GM18517 (cell line): ENCODE data around the gene SUCLG2.

Experiments
- ATAC-seq: cut with Tn5 transposase; IDR thresholded peaks from one replicate; pipeline ENCODE4 v1.9.1; 2021; ENCODE audit warnings: mild to moderate bottlenecking, moderate library complexity; ENCODE audit not compliant: unreplicated experiment

Gene SUCLG2, protein sequence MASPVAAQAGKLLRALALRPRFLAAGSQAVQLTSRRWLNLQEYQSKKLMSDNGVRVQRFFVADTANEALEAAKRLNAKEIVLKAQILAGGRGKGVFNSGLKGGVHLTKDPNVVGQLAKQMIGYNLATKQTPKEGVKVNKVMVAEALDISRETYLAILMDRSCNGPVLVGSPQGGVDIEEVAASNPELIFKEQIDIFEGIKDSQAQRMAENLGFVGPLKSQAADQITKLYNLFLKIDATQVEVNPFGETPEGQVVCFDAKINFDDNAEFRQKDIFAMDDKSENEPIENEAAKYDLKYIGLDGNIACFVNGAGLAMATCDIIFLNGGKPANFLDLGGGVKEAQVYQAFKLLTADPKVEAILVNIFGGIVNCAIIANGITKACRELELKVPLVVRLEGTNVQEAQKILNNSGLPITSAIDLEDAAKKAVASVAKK

DNA sequence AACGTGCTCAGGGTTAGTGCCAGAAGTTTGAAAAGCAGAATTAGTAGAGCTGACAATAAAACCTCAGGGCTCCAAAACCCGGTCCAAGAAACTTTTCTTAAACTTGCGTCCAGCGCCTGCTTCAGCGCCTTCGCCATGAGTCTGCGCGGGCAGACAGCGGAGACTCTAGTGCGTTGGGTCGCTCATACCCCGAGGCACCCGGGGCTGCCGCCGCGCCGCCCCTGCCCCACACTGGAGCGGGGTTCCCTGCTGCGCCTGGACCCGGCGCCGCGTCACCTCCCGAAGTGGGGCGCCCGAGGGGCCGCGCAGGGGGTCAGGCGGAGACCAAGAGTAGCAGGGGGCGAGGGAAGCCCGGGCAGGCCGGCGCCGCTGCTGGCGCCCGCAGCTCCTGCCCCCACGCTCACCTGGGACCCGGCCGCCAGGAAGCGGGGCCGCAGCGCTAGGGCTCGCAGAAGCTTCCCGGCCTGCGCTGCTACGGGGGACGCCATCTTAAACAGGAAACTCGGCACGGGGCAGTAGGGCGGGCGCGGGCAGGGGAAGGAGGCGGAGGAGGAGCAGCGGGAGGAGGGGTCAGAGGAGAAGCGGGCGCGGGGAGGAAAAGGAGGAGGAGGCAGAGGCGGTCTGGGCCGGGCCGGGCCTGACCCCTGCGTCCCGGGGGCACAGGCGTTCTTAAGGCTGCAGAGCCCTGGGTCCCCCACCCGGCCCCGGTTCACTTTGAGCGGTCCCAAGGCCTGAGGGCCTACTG, at the start of gene SUCLG2:
Gene SUCLG2 (minus strand): TSS at position 514 of the 745 bp plus-strand sequence. CDS start 26 bp downstream, at position 488.
- ATAC-seq, result peak; percentile 68

DNA sequence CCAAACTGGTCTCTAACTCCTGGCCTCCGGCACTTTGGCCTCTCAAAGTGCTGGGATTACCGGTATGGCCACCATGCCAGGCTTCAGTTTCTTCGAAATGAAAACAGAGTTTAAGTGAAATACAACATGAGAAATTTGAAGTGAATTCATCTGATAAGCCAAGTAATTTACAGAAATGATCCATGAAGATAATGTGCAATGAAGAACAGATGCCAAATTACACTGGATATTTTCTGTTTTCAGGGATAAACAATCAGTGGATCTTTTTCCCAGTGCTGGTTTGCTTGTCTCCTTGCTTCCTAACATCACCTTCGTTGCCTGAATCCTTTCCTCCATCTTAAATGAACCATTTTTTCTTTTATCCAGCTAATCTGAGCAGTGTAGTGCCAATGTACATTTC, 46.2 kb upstream of the SUCLG2 start:
- ATAC-seq, result no peak

DNA sequence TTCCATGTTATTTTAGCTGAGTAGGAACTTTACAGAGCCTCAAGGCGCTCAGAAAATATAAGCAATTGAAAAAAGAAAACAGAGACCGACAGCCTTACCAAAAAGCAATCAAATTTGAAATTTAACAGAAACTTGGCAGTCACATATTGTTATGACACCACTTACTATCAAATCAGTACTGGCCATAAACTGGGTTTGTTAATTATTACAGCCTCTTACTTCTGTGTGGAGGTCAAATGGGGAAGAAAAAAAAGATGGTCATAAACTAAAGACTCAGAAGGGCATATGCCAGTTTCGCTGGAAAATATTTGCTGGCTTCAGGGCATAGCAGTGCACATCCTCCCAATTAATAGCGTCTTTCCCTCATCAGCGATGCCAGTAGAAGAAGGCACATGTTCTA, 45.5 kb upstream of the SUCLG2 start:
- ATAC-seq, result no peak

DNA sequence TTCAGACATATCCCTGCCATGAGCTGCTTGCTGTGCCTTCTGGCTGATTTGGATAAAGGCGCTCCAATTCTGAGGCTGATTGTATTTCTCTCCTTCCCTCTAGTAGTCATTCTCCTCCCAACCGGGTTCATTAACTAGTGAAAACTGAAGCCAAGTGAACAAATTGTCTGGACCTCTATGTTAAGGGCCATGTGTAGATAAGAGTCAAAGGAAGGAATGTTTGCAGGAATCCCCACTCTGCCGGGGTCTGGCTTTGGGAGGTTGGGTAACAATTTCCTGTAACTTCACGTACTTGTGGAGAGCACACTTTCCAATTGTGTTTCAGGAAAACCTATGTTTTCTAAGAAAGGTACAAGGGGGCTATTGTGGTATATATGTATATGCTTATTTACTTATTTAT, 38.2 kb upstream of the SUCLG2 start:
- no peak for ATAC-seq

DNA sequence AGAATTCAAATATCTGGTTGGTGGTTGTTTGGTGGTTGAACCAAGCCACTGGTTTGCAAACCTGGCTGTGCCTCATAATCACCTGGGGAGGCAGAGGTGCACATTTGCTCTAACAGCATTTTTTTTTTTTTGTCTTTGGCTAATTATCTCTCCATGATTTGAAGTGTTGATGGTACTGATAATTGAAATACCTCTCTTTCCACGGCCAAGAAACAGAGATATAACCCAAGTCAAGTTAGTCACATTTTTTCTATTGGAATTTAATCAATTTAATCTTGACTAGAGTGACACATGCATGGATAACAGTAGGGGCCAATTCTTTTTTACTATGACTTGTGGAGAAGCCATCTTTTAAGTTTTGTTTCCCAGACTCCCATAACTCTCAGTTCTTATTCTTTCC, 37.5 kb upstream of the SUCLG2 start:
- ATAC-seq, result no peak

DNA sequence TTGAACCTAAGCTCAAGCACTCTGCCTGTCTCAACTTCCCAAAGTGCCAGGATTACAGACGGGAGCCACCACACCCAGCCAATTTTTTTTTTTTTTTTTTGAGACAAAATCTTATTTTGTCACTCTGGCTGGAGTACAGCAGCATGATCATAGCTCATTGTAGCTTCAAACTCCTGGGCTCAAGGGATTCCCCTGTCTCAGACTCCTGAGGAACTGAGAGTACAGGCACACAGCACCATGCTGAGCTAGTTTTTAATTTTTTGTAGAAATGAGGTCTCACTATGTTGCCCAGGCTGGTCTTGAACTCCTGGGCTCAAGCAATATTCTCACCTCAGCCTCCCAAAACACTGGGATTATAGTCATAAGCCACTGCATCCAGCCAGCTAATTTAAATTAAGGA, 36.8 kb upstream of the SUCLG2 start:
- ATAC-seq, result no peak

DNA sequence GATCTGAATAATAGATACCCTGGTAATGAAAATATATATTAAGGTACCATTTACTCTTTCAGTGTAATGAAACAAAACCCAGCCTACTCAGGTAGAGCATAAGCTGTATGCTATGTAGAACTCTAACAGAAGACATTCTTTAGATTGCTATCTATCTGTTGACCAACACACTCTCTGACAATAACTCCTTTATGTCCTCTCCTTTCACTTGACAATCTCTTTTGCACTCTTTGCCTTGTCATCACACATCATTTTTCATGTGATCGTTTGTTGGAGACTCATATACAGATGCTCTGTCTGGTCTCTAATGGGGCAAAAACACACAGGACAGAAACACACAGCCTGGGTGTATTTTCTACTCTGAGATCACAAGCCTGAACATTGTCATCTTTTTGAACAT, 35.4 kb upstream of the SUCLG2 start:
- ATAC-seq, result no peak

DNA sequence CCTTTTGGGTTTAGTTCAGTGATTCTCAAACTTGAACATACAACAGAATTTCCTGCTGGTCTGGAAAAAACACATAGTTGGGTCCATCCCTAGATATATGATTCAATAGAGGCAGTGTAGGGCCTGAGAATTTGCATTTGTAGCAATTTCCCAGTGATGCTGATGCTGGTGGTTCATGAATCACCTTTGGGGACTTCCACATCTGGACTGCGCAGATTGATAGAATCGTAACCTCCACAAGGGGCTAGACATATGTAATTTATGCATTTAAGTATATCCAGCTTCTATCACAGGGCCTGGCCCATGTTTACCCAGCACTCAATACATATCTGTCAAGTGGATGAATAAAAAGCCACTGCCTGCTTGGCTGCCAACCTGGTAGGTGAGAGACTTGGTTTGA, 33.8 kb upstream of the SUCLG2 start:
- no peak for ATAC-seq

DNA sequence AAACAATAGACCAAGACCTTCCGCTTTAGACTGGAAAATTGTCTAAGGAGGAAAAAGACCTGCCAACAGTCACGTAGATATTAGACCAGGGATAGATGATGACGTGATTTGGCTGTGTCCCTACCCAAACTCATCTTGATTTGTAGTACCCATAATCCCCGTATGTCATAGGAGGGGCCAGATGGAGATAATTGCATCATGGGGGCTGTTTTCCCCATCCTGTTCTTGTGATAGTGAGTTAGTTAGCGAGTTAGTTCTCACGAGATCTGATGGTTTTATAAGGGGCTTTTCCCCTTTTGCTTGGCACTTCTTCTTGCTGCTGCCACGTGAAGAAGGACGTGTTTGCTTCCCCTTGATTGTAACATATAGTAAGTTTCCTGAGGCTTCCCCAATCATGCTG, 31.7 kb upstream of the SUCLG2 start:
- no peak for ATAC-seq

DNA sequence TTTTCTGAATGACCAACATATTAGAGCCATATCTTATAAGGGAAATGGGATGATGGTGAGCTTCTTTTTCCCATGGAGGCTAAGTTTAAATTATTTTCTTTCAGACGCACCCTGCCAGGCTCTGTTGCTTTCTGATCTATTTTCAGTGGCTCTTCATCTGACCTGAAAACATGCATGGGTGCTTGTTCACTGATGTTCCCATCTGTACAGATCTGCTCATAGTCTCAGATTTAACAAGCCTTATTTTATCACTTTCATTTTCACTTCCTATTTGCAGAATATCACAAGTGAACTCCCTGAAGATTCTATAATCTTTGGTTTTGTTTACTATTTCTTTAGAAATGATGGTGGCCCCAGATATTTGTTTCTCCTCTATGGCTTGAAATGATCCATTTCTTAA, 31.1 kb upstream of the SUCLG2 start:
- peak; percentile 99 for ATAC-seq

DNA sequence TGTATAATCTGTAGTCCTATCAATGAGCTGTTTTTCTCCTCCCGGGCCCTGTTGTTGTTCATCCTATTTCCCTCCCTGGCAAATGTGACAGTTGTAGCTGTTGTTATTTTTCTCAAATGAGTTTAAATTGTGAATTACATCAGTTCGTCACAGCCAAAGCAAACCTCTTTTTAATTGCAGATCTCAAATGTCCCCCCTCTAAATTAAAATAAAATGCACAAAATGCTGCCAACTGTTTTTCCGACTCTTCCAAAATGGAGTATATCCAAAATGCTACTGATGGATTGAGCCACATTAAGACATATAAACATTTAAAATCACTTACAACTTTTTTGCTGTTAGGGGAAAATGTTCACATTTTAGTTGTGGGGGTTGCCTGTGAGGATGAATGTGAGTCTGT, 29.8 kb upstream of the SUCLG2 start:
- no peak for ATAC-seq

DNA sequence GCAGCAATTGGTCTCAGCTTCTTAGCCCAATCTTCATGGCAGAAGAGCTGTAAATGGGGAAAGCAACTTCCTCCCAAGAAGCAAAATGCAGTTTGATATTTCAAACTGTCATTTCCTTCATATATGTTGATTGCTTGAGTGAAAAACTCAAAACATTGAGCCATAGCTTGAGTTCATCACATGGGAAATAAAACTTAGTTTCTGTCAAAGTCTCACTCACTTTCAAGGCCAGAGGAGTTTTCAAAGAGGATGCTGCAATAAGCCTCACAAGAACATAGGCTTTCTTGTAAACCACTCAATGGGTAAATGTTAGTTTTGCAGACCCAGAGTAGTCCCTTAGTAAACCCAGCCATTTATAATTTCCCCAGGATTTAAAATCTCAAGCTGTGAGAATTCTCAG, 29.1 kb upstream of the SUCLG2 start:
- no peak for ATAC-seq

DNA sequence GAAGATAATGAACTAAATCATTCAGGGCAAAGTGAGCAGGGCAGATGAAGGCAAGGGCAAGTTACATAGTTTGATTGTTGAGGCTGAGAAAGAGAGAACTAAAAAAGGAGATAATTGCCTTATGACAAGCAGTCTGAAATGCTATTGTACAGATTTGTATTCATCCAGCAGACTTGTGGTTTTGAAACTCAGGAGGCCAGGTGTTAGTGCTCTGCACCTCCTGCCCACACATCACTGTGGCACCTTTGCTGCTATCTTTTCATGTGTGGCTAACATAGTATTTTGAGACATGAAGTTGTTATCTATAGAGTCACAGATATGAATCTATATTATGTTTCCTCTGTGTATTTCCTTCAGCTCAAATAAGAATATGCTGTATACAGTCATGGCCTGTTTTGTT, 24.3 kb upstream of the SUCLG2 start:
- peak; percentile 74 for ATAC-seq

DNA sequence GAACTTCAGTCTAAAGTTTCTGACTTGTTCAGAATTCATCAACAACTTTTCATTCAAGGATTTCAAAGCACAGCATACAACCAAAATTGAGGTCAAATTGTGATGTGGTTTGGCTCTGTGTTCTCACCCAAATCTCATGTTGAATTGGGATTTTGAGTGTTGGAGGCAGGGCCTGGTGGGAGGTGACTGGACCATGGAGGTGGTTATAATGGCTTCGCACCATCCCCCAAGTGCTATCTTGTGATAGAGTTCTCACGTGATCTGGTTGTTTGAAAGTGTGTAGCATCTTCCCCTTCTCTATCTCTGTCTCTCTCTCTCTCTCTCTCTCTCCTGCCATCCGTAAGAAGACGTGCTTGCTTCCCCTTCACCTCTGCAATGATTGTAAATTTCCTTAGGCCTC, 19.6 kb upstream of the SUCLG2 start:
- ATAC-seq, result no peak

DNA sequence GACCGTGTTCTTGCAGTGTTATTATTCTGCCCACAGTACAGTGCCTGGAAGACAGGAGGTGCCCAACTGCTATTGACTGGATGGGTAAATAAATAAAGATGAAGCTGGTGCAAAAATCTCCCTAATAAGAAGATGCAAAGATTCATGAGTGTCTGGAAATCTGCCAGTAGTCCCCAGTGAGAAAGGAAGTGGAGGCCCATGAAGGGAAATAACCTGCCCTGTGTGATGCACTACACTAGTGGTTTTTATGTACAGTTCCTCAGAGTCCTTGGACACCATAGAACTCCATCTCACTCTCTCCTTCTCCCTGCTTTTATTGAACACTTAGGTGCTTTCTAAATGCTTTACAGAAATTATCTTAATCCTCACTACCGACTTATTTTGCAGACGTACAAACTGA, 8.3 kb upstream of the SUCLG2 start:
- no peak for ATAC-seq

DNA sequence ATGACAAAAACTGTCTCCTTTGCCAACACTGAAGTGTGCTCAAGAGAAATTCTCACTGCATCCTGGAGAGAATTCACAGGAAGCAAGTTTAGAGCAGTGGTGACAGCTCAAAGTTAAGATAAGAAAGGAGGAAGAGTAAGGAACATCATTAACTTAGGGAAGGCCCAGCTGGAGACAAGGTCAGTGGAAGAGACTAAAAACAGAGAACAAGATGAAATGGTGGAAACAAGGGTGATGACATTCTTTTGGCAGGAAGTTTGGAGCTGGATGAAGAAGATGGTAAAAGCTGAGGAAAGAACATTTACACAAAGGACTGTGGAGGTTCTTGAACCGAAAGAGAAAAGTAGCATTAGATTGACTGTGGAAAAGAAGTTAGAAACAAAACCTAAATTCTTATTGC, 6.7 kb upstream of the SUCLG2 start:
- ATAC-seq, result no peak

DNA sequence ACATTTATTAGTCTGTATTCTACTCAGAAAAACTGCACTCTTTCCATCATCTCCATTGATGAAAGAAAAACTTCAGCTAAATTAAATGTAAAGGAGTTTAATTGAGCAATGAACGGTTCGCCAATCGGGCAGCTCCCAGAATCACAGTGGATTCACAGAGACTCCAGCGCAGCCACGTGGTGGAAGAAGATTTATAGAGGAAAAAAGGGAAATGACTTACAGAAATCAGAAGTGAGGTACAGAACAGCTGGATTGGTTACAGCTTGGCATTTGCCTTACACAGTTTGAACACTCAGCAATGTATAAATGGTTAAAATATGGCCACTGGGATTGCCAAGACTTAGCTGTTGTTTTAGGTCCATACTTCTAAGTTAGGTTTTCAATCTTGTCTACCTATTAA, 2.8 kb upstream of the SUCLG2 start:
- ATAC-seq, result no peak

DNA sequence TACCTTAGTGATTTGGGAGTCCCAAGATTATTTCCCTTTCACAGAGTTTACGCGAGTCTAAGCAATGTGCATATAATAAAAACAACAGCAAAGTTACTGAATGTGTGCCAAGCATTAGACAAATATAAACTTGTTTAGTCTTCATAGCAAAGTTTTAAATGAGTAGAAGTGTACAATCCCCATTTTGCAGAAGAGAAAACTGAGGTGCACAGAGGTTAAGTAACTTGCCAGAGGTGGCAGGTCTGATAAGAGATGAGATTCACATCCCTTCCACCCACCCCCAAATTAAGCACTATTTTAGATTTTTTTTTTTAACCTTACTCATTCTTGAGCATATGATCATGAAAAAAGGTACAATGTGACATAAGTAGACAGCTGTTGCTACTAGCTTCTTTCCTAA, 2.2 kb upstream of the SUCLG2 start:
- ATAC-seq, result no peak

DNA sequence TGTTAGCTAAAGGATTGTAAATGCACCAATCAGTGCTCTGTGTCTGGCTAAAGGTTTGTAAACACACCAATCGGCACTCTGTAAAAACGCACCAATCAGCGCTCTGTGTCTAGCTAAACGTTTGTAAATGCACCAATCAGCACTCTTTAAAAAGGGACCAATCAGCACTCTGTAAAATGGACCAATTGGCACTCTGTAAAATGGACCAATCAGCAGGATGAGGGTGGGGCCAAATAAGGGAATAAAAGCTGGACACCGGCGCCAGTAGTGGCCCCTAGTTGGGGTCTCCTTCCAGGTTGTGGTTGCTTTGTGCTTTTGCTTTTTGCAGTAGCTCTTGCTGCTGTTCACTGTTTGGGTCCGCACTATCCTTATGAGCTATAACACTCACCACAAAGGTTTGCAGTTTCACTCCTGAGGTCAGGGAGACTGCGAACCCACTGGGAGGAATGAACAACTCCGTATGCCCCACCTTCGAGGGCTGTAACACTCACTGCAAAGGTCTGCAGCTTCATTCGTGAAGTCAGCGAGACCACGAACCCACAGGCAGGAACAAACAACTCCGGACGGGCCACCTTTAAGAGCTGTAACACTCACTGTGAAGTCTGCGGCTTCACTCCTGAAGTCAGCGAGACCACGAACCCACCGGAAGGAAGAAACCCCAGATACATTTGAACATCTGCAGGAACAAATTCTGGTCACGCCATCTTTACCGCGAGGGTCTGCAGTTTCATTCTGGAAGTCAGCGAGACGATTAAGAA, 1.1 kb upstream of the SUCLG2 start:
- ATAC-seq, result peak; percentile 52

DNA sequence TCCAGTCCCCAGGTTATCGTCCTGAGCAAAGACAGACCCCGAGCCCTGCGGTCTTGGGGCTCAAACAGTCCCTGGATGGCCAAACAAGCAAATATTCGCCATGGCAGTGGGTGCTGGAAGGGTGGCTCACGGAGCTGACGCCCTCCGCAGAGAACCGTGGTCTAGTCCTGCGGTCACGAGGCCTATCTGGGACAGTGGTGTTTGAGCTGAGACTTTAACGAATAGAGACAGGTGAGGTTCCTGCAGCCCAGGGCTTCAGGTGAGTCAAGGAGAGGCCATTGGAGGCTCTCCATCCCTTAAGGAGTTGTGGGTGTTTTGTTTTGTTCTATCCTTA, 399 bp upstream of the SUCLG2 start:
- ATAC-seq, result no peak

DNA sequence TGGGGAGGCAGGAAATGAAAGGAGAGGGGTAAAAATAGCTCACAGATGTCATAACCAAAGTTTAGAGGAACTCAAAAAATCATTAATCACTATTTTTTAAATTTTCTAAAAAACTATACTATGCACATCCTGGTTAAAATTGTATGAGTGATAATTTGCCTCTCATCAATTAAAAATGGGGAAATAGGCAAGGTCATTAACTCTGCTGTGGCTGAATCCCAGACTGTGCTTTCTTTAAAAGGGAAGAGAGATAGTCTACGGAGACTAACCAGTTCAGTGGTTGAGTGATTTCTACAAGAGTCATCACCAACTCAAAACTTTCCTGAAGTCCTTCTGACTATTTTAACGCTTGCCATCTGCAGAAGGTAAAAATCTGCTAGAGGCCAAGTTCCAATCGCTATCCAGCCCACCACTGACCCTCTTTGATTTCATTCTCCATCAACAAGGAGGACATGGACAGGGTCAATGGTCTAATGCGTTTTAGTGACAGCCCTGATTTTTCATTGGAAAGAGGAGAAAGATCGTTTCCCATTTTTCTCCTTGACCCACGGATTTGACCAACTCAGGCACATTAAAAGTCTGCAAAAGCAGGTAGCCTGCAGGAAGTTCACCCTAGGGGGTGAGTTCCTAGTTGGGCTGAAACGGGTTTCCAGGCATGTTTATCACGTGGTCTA, 850 bp downstream of the SUCLG2 start:
- peak; percentile 32 for ATAC-seq
